ENCODE data around the gene STAP2. TPM values are rescaled to one million over a fixed set of nuclear protein-coding genes. Genes with fewer than 3 reads are reported as not detected.

STAP2 gene
- polyA plus RNA-seq, 1 donor (not counting 4 experiments of a cell fraction or from before 2014, with no cell fraction given) = 60.0 TPM

- Histone ChIP-seq H3K4me3 (ENCODE audit: control insufficient read depth in 2 of 3, extremely low read depth in 1 of 3, insufficient read depth in 2 of 3, low read depth in 1 of 3, low read length in 3 of 3) (no peak overlapping the region), H3K9me3 (ENCODE audit: control insufficient read depth, low read depth, low read length) (no peaks in the 10 kb centered on the region), H3K36me3 (ENCODE audit: control insufficient read depth in 2 of 2, extremely low read depth in 1 of 2, insufficient read depth in 2 of 2, low read length in 2 of 2) (peaks cover 0 to 4% of the 10 kb centered on the region in 2 experiments), H3K9me1 (ENCODE audit: control insufficient read depth, extremely low read depth, insufficient read depth, low read length) (no peaks in the 10 kb centered on the region), H3K9ac (ENCODE audit: control insufficient read depth, extremely low read depth, insufficient read depth, low read length) (no peak overlapping the region), H3K79me2 (ENCODE audit: control insufficient read depth, insufficient read depth, low read length) (no peaks in the 10 kb centered on the region), H3K27me3 (ENCODE audit: control insufficient read depth, extremely low read depth, insufficient read depth, low read length) (no peaks in the 10 kb centered on the region), H3K4me2 (ENCODE audit: control insufficient read depth, extremely low read depth, insufficient read depth, low read depth, low read length) (no peak overlapping the region), H2AFZ (ENCODE audit: control insufficient read depth, low read length) (no peak overlapping the region), H4K20me1 (ENCODE audit: control insufficient read depth, extremely low read depth, insufficient read depth, low read length) (no peaks in the 10 kb centered on the region), H3K27ac (ENCODE audit: control insufficient read depth, insufficient read depth, low read length) (no peak overlapping the region), H3K4me1 (ENCODE audit: control insufficient read depth, extremely low read depth, insufficient read depth, low read length) (no peaks in the 10 kb centered on the region)
- no peak for FAIRE-seq
- dilution Hi-C loops (cut with MboI; ENCODE audit: extremely low pct_ligation_motif_present, low sequenced_read_pairs) = no loop called here
- TF ChIP-seq CTCF (optimal IDR thresholded peaks at IDR 0.05 in 1 of 3, IDR thresholded peaks at IDR 0.05 in 1 of 3, conservative IDR thresholded peaks at IDR 0.05 in 1 of 3; ENCODE audit: extremely low read depth in 1 of 3, insufficient read depth in 2 of 3, low read length in 3 of 3) (no peak), EZH2 (IDR thresholded peaks at IDR 0.05; ENCODE audit: low read length) (no peak)
- no peak for DNase-seq (ENCODE audit: low read depth, low spot score)
Observed at GRCh38 chr19:4323692-4324091, 14.9 kb downstream of the STAP2 start.

- H3K27me3 ChIP-seq (ENCODE audit: control insufficient read depth, extremely low read depth, insufficient read depth, low read length) = no peaks in the 10 kb centered on the region
- H3K9me3 ChIP-seq (ENCODE audit: control insufficient read depth, low read depth, low read length) = no peaks in the 10 kb centered on the region
- no peaks in the 10 kb centered on the region for H4K20me1 ChIP-seq (ENCODE audit: control insufficient read depth, extremely low read depth, insufficient read depth, low read length)
- H3K4me1 ChIP-seq (ENCODE audit: control insufficient read depth, extremely low read depth, insufficient read depth, low read length) = no peaks in the 10 kb centered on the region
- H3K9me1 ChIP-seq (ENCODE audit: control insufficient read depth, extremely low read depth, insufficient read depth, low read length) = no peaks in the 10 kb centered on the region
- no peak overlapping the region for H3K9ac ChIP-seq (ENCODE audit: control insufficient read depth, extremely low read depth, insufficient read depth, low read length)
- TF ChIP-seq CTCF (optimal IDR thresholded peaks at IDR 0.05 in 1 of 3, IDR thresholded peaks at IDR 0.05 in 1 of 3, conservative IDR thresholded peaks at IDR 0.05 in 1 of 3; ENCODE audit: extremely low read depth in 1 of 3, insufficient read depth in 2 of 3, low read length in 3 of 3) (no peak), EZH2 (IDR thresholded peaks at IDR 0.05; ENCODE audit: low read length) (no peak)
- no peaks in the 10 kb centered on the region for H3K79me2 ChIP-seq (ENCODE audit: control insufficient read depth, insufficient read depth, low read length)
- H2AFZ ChIP-seq (ENCODE audit: control insufficient read depth, low read length) = no peak overlapping the region
- peaks cover 0 to 4% of the 10 kb centered on the region in 2 experiments for H3K36me3 ChIP-seq (ENCODE audit: control insufficient read depth in 2 of 2, extremely low read depth in 1 of 2, insufficient read depth in 2 of 2, low read length in 2 of 2)
- no peak for DNase-seq (ENCODE audit: low read depth, low spot score)
- dilution Hi-C loops (cut with MboI; ENCODE audit: extremely low pct_ligation_motif_present, low sequenced_read_pairs) = no loop called here
- H3K27ac ChIP-seq (ENCODE audit: control insufficient read depth, insufficient read depth, low read length) = no peak overlapping the region
- H3K4me3 ChIP-seq (ENCODE audit: control insufficient read depth in 2 of 3, extremely low read depth in 1 of 3, insufficient read depth in 2 of 3, low read depth in 1 of 3, low read length in 3 of 3) = no peak overlapping the region
- FAIRE-seq = no peak
- H3K4me2 ChIP-seq (ENCODE audit: control insufficient read depth, extremely low read depth, insufficient read depth, low read depth, low read length) = no peak overlapping the region
Observed at GRCh38 chr19:4322942-4323665, 15.5 kb downstream of the STAP2 start.
